NCI-H69 (cell line): Measurements from ENCODE around the gene SYS1.
"Not testable (repeated sequence)": the region's sequence is repeated elsewhere in the genome, so short reads cannot be mapped to it uniquely, and the experiment has no call there.

Experiments
- DNase-seq: peaks from one replicate; lab custom pipeline; 2025; lab: John Stamatoyannopoulos, UW

The SYS1 gene

GRCh38 chr20:45339799-45340198 is 23.2 kb upstream of the SYS1 start:
- peak; percentile 72 for DNase-seq

- peak; percentile 38 for DNase-seq
Observed at GRCh38 chr20:45340236-45340847, 22.6 kb upstream of the SYS1 start.

- peak; percentile 13 for DNase-seq
Observed at GRCh38 chr20:45340951-45341350, 22.0 kb upstream of the SYS1 start.

- peak; percentile 60 for DNase-seq
Observed at GRCh38 chr20:45341579-45341938, 21.4 kb upstream of the SYS1 start.

- DNase-seq = peak; percentile 78
Observed at GRCh38 chr20:45341939-45342854, 20.8 kb upstream of the SYS1 start.

- DNase-seq = peak; percentile 78
Observed at GRCh38 chr20:45342855-45343531, 20.0 kb upstream of the SYS1 start.

- DNase-seq = peak; percentile 90
Observed at GRCh38 chr20:45343532-45344167, 19.3 kb upstream of the SYS1 start.

GRCh38 chr20:45344168-45344860 is 18.6 kb upstream of the SYS1 start:
- peak; percentile 53 for DNase-seq

GRCh38 chr20:45345104-45345936 is 17.6 kb upstream of the SYS1 start:
- DNase-seq = peak; percentile 38

GRCh38 chr20:45346291-45346718 is 16.7 kb upstream of the SYS1 start:
- DNase-seq = no peak

GRCh38 chr20:45346851-45347250 is 16.1 kb upstream of the SYS1 start:
- DNase-seq = no peak

- no peak for DNase-seq
Observed at GRCh38 chr20:45347297-45347935, 15.5 kb upstream of the SYS1 start.

GRCh38 chr20:45347936-45348778 is 14.8 kb upstream of the SYS1 start, which contains the start of gene SDC4:
Gene SDC4 (minus strand): TSS chr20:45348424. CDS start chr20:45348384, 40 bp downstream.
- DNase-seq = peak; percentile 73

GRCh38 chr20:45350217-45350616 is 12.7 kb upstream of the SYS1 start:
- no peak for DNase-seq

GRCh38 chr20:45350795-45351194 is 12.2 kb upstream of the SYS1 start:
- DNase-seq = not testable (repeated sequence)

GRCh38 chr20:45352729-45353128 is 10.2 kb upstream of the SYS1 start:
- no peak for DNase-seq

GRCh38 chr20:45353746-45354145 is 9.2 kb upstream of the SYS1 start:
- no peak for DNase-seq

- DNase-seq = no peak
Observed at GRCh38 chr20:45354423-45355208, 8.3 kb upstream of the SYS1 start.
